Stimulated activated naive CD8-positive, alpha-beta T cell treated with anti-CD3 and anti-CD28 coated beads, Interleukin-15, amount 100 ng/mL, for 72 hours (primary cell): ENCODE results near the gene KLK10.

Source experiments
- ATAC-seq: fragments of 150-1000 bp; cut with Tn5 transposase; 2 replicates; pipeline ENCODE4 v1.10.0; 2021; ENCODE audit warnings: mild to moderate bottlenecking, moderate library complexity
- DNase-seq, 2 donors: peaks; one replicate each; pipeline ENCODE4 v3.0.0; 2021 to 2022
- H3K27ac Mint-ChIP-seq, 2 donors: one replicate each; pipeline ENCODE4 v1.8.0; 2022; ENCODE audit warnings: mild to moderate bottlenecking in 2 of 2, mixed read lengths in 2 of 2, moderate library complexity in 2 of 2
- H3K27me3 Mint-ChIP-seq: one replicate; pipeline ENCODE4 v1.8.0; 2022; ENCODE audit warnings: mixed read lengths
- H3K4me1 Mint-ChIP-seq: one replicate; pipeline ENCODE4 v1.8.0; 2022; ENCODE audit warnings: mild to moderate bottlenecking, mixed read lengths
- H3K4me3 Mint-ChIP-seq, 2 donors: one replicate each; pipeline ENCODE4 v1.8.0; 2022; ENCODE audit warnings: mild to moderate bottlenecking in 2 of 2, mixed read lengths in 2 of 2, moderate library complexity in 1 of 2
- H3K9me3 Mint-ChIP-seq, 2 donors: one replicate each; pipeline ENCODE4 v1.8.0; 2022; ENCODE audit warnings: mixed read lengths in 2 of 2

The KLK10 gene

DNA sequence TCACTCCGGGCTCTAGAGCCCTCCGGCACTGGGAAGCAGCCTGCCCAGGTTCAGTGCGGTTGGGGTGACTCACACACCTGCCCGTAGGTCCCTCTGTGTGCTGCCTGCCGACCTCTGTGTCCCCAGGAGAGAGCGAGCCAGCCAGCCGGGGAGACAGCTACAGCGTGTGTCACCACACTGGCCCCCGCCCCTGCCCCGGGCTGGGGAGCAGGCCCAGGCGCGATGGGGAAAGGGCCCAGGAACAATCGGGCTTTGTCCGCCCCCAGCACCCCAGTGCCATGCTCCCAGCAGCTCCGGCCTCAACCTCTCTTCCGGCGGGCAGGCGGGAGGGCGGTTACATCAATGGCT is 50.1 kb downstream of the KLK10 start, which contains the start of gene KLK6:
KLK6 (minus strand) TSS at position 179 of the 348 bp plus-strand sequence. CDS start 1,487 bp downstream, outside the sequence.
- Mint-ChIP-seq H3K4me1 (no peaks in the 10 kb centered on the region), H3K27ac (peak within 1 kb of the TSS in 1 of 2 donors; percentile 52), H3K27me3 (peaks cover 72% of the 10 kb centered on the region), H3K4me3 (no peak within 1 kb of the TSS), H3K9me3 (no peaks in the 10 kb centered on the region)
- ATAC-seq (no peak), DNase-seq (no peak)

DNA sequence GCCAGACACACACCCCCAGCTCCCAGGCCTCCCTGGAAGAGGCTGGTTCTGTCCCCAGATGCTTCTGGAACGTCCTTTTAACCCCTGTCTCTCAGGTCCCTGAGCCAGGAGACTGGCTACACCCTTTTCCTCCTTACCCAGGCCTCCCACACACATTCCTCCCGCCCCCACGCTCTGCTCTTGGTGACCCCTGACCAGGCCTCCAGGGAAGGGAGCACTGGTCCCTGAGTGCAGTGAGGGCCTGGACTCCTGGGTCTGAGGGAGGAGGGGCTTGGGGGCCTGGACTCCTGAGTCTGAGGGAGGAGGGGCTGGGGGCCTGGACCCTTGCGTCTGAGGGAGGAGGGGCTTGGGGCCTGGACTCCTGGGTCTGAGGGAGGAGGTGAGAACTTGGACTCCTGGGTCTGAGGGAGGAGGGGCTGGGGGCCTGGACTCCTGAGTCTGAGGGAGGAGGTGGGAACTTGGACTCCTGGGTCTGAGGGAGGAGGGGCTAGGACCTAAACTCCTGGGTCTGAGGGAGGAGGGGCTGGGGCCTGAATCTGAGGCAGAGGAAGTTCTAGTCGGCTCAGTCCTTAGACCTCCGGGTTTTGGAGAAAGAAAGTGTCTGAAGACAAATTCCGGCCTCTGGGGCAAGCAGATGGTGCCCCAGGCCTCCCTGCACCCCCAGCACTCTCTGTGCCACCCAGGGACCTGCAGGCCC is 50.6 kb downstream of the KLK10 start:
- H3K27ac Mint-ChIP-seq: no peak overlapping the region
- H3K4me1 Mint-ChIP-seq: no peaks in the 10 kb centered on the region
- peaks cover 74% of the 10 kb centered on the region for H3K27me3 Mint-ChIP-seq
- no peak for DNase-seq
- no peak for ATAC-seq
- H3K4me3 Mint-ChIP-seq: no peak overlapping the region
- peaks cover 1 to 4% of the 10 kb centered on the region in 2 donors for H3K9me3 Mint-ChIP-seq

DNA sequence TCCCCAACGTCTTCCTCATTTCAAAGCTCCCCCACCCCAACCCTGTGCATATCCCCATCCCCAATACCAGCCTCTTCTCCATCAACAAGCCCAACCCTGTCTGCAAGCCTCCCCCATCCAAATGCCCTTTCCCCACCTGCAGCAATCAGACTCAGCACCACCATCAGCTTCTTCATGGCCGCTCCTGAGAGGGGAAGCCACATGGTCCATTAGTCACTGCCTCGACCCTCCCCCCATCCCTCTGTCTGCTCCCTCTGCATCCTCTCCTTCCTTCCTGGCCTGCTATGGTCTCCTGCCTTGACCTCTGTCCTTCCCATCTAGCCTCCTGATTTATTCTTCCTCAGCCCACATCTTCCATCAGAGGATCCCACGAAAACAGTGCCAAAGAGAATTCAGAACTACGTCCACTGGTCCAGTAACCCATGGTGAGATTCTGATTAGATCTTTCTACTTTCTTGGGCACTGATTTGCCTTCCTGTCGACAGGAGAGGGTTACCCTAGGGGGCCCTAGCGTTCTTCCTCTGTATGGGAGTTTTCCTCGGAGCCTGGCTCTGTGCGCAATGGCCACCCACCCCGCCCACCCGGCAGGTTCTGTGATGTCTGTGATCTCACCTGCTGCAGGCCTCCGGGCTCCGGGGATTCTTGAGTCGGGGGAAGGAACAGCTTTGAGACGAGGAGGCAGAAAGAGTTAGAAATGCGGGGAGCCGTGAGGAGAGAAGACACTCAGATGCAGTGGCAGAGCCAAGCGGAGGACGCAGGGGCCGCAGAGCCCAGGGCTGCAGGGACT is 51.4 kb downstream of the KLK10 start:
- Mint-ChIP-seq H3K27me3 (peaks cover 76% of the 10 kb centered on the region), H3K27ac (no peak overlapping the region), H3K4me1 (no peaks in the 10 kb centered on the region), H3K9me3 (peaks cover 6 to 8% of the 10 kb centered on the region in 2 donors), H3K4me3 (no peak overlapping the region)
- DNase-seq (no peak), ATAC-seq (no peak)

GRCh38 chr19:50964266-50964665 is 55.2 kb downstream of the KLK10 start:
- DNase-seq (no peak), ATAC-seq (no peak)
- Mint-ChIP-seq H3K27me3 (peaks cover 54% of the 10 kb centered on the region), H3K4me1 (no peaks in the 10 kb centered on the region), H3K27ac (no peak overlapping the region), H3K4me3 (no peak overlapping the region), H3K9me3 (peaks cover 24 to 29% of the 10 kb centered on the region in 2 donors)

GRCh38 chr19:50963381-50963780 is 56.1 kb downstream of the KLK10 start:
- ATAC-seq: no peak
- H3K27ac Mint-ChIP-seq: no peak overlapping the region
- H3K4me1 Mint-ChIP-seq: no peaks in the 10 kb centered on the region
- H3K9me3 Mint-ChIP-seq: peaks cover 24 to 29% of the 10 kb centered on the region in 2 donors
- peaks cover 61% of the 10 kb centered on the region for H3K27me3 Mint-ChIP-seq
- H3K4me3 Mint-ChIP-seq: no peak overlapping the region
- DNase-seq: no peak
